Erythroblast (primary cell): ENCODE data around the gene DYNLRB1.

Experiments
- GATA1 ChIP-seq: IDR thresholded peaks from 2 replicates; pipeline ENCODE4 v1.6.1; 2011; ENCODE audit warnings: low read depth, mild to moderate bottlenecking, control low read depth, low read length, moderate library complexity
- POLR2A ChIP-seq: IDR thresholded peaks from 2 replicates; pipeline ENCODE4 v1.6.1; 2011; ENCODE audit warnings: mild to moderate bottlenecking, low read length

DNA sequence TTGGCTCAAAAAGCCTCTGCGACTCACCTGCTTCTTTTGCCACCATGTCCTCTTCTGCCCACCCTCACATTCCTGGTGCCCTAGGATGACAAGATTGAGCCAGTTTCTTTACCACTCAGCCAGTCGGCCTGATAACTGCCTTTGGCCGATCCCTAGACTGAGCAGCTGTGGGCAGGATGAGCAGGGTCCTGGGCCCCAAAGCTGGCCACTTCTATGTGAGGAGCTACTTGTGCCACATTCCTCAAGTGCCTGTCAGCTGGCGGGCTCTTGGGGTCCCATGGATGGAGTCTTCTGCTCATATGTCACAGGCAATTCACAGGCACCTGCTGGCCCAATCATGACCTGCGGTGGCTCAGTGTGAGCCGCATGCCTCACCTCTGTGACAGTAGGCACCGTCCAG lies 16.5 kb downstream of the DYNLRB1 start:
- TF ChIP-seq POLR2A (no peak), GATA1 (no peak)
